Bronchial epithelial cell (primary cell): ENCODE data around the gene NIPAL3. TPM values are rescaled to one million over a fixed set of nuclear protein-coding genes. Genes with fewer than 3 reads are reported as not detected.

Source experiments
- DNase-seq: peaks from one replicate; pipeline ENCODE4 v3.0.0-alpha.2; 2010; ENCODE audit warnings: low read depth
- FAIRE-seq: peaks from 2 replicates; lab custom pipeline; 2011; peaks lifted over from hg19 to GRCh38; lab: Jason Lieb, UNC
- H3K27me3 ChIP-seq: 2 replicates; pipeline ENCODE4 v1.5.1; 2011; ENCODE audit warnings: low read length; ENCODE audit not compliant: control insufficient read depth, insufficient read depth
- H3K36me3 ChIP-seq: 2 replicates; pipeline ENCODE4 v1.5.1; 2011; ENCODE audit warnings: low read length; ENCODE audit not compliant: control insufficient read depth, insufficient read depth
- H3K4me3 ChIP-seq: 2 replicates; pipeline ENCODE4 v1.5.1; 2011; ENCODE audit warnings: mild to moderate bottlenecking, low read depth, low read length, control low read depth
- CTCF ChIP-seq: IDR thresholded peaks from 2 replicates; pipeline ENCODE4 v1.5.1; 2011; ENCODE audit warnings: mild to moderate bottlenecking, moderate library complexity, low read length, control low read depth, inconsistent platforms; ENCODE audit not compliant: insufficient read depth, severe bottlenecking
- total RNA-seq: library from RNA; depleted of rRNA; stranded (reverse); fragments of >200 nt; gene quantifications from 2 replicates; pipeline ENCODE4 v1.2.1, GENCODE V29; 2014

Gene NIPAL3
- total RNA-seq, 1 donor from 2014 or later: 35.8 TPM

GRCh38 chr1:24387636-24388175 is 27.9 kb upstream of the NIPAL3 start:
- TF ChIP-seq CTCF: no peak
- FAIRE-seq (no peak), DNase-seq (no peak)
- Histone ChIP-seq H3K27me3 (no peaks in the 10 kb centered on the region), H3K4me3 (no peak overlapping the region), H3K36me3 (peaks cover 3% of the 10 kb centered on the region)

GRCh38 chr1:24388331-24388885 is 27.2 kb upstream of the NIPAL3 start:
- FAIRE-seq (no peak), DNase-seq (no peak)
- no peak for TF ChIP-seq CTCF
- Histone ChIP-seq H3K36me3 (peaks cover 3% of the 10 kb centered on the region), H3K4me3 (no peak overlapping the region), H3K27me3 (no peaks in the 10 kb centered on the region)

- no peaks in the 10 kb centered on the region for H3K27me3 ChIP-seq
- DNase-seq (no peak), FAIRE-seq (no peak)
- TF ChIP-seq CTCF: no peak
- H3K36me3 ChIP-seq: peaks cover 3% of the 10 kb centered on the region
- no peak overlapping the region for H3K4me3 ChIP-seq
Measured at GRCh38 chr1:24389231-24389678, 26.3 kb upstream of the NIPAL3 start.

- FAIRE-seq (no peak), DNase-seq (peak; percentile 67)
- peak; percentile 94 for TF ChIP-seq CTCF
- Histone ChIP-seq H3K4me3 (no peak overlapping the region), H3K36me3 (peaks cover 3% of the 10 kb centered on the region), H3K27me3 (no peaks in the 10 kb centered on the region)
Measured at GRCh38 chr1:24390924-24391782, 24.4 kb upstream of the NIPAL3 start.

- FAIRE-seq (no peak), DNase-seq (peak; percentile 59)
- H3K27me3 ChIP-seq: no peaks in the 10 kb centered on the region
- TF ChIP-seq CTCF: peak; percentile 92
- peaks cover 3% of the 10 kb centered on the region for H3K36me3 ChIP-seq
- no peak overlapping the region for H3K4me3 ChIP-seq
Measured at GRCh38 chr1:24391882-24392603, 23.6 kb upstream of the NIPAL3 start.
